Thymus (tissue), 14 donors: ENCODE measurements around the gene CFAP119. TPM values are rescaled to one million over a fixed set of nuclear protein-coding genes. Genes with fewer than 3 reads are reported as not detected.
"Not testable (repeated sequence)": the region's sequence is repeated elsewhere in the genome, so short reads cannot be mapped to it uniquely, and the experiment has no call there.

Experiments
- DNase-seq, 9 donors: peaks; one replicate each; pipeline ENCODE4 v3.0.0-alpha.2; 2013; ENCODE audit warnings: low spot score in 9 of 9, low read depth in 6 of 9, missing footprints in 1 of 9
- H3K27ac ChIP-seq, 2 donors: one replicate each; pipeline ENCODE4 v1.5.1; 2013; ENCODE audit warnings: control low read depth in 1 of 2, low read depth in 1 of 2, low read length in 1 of 2, mild to moderate bottlenecking in 1 of 2, moderate library complexity in 1 of 2
- H3K27me3 ChIP-seq, 2 donors: one replicate each; pipeline ENCODE4 v1.5.1; 2013; ENCODE audit warnings: low read length in 1 of 2; ENCODE audit not compliant: control insufficient read depth in 2 of 2, insufficient read depth in 1 of 2
- H3K36me3 ChIP-seq, 2 donors: one replicate each; pipeline ENCODE4 v1.5.1; 2013; ENCODE audit warnings: low read length in 1 of 2, mild to moderate bottlenecking in 1 of 2, moderate library complexity in 1 of 2; ENCODE audit not compliant: control insufficient read depth in 2 of 2, insufficient read depth in 2 of 2
- H3K4me1 ChIP-seq, 2 donors: one replicate each; pipeline ENCODE4 v1.5.1; 2013; ENCODE audit warnings: low read length in 2 of 2; ENCODE audit not compliant: control insufficient read depth in 2 of 2, insufficient read depth in 2 of 2
- H3K4me3 ChIP-seq, 2 donors: one replicate each; pipeline ENCODE4 v1.5.1; 2013; ENCODE audit warnings: low read length in 2 of 2, control low read depth in 1 of 2, mild to moderate bottlenecking in 1 of 2
- H3K9me3 ChIP-seq, 2 donors: one replicate each; pipeline ENCODE4 v1.5.1; 2013; ENCODE audit warnings: low read length in 1 of 2, mild to moderate bottlenecking in 1 of 2; ENCODE audit not compliant: control insufficient read depth in 2 of 2, insufficient read depth in 1 of 2
- WGBS: extraction: QIAGEN DNeasy Blood & Tissue Kit; methylation state at CpG from one replicate; pipeline ENCODE4 v1.1.7; 2013; 5-methylcytosine and 5-hydroxymethylcytosine counted together
- long read RNA-seq, 10 donors: transcript quantifications; one replicate each; lab custom pipeline, GENCODE V29; 2026
- polyA plus RNA-seq: library from polyadenylated mRNA; stranded (reverse); fragments of 200-250 nt; gene quantifications from one replicate; pipeline ENCODE4 v1.2.3, GENCODE V29; 2013
- total RNA-seq: library from RNA; stranded (reverse); fragments of 120-200 nt; gene quantifications from one replicate; pipeline ENCODE4 v1.2.4, GENCODE V29; 2013
- donor health status: healthy.

The CFAP119 gene
- total RNA-seq (4.8 TPM), polyA plus RNA-seq (19.6 TPM)
- long read RNA-seq, donor 1: 0 reads
- long read RNA-seq, donor 2: 0 reads
- long read RNA-seq, donor 3, partial matches to known transcripts: 0 of 3 reads
- long read RNA-seq, donor 3, other reads (novel, unspliced or antisense): 0 of 3 reads
- long read RNA-seq, donor 4: 0 reads
- long read RNA-seq, donor 5, partial matches to known transcripts: 6 of 12 reads
- long read RNA-seq, donor 5, other reads (novel, unspliced or antisense): 5 of 12 reads
- long read RNA-seq, donor 6: 0 reads
- long read RNA-seq, donor 7: 0 reads
- long read RNA-seq, donor 8, partial matches to known transcripts: 0 of 1 reads
- long read RNA-seq, donor 8, other reads (novel, unspliced or antisense): 0 of 1 reads
- long read RNA-seq, donor 9, partial matches to known transcripts: 5 of 6 reads
- long read RNA-seq, donor 9, other reads (novel, unspliced or antisense): 0 of 6 reads
- long read RNA-seq, donor 10: 0 reads

DNA sequence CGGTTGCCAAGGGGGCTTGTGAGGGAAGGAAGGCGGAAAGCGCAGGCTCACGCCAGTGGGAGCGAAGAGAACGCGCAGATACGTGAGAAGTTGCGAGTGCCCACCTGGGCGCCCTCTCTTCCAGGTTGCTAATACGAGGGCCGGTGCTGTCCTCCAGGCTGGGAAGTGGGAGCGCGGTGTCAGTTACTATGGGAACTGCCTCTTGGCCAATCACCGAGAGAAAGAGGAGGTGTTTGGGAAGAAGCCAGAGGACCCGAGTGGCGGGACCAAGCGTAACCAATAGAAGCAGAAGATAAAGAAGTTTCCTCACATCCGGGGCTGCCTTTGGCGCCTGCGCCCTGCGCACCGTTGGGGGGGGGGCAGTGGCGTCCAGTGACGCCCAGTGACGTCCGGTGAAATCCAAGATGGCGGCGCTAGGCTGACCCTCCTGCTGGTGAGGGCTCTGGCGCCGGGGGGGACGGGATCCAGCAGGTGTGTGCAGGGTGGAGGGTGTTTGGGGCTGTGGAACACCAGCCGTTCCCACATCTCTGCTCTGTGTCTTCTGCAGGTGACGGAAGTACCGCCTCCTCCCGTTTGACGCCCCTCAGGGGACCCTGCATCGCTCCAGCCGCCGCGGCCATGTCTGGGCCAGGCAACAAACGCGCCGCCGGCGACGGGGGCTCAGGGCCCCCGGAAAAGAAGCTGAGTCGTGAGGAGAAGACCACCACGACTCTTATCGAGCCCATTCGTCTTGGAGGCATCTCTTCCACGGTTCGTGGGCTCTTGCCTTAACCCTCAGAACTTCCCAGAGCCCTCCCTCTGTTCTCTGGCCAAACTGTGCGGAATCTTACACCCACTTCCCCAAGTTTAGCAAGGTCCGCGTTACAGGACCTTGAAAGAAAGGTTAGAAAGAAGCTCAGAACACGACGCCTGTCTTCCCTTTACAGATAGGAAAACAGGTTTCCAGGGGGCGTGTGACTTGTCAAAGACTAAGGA is at the start of gene CFAP119, which contains the start of gene RNF40:
Gene CFAP119 (minus strand): TSS at position 135 of the 975 bp plus-strand sequence. CDS start 314 bp downstream, outside the sequence.
Gene RNF40 (plus strand): TSS at position 395 of the 975 bp plus-strand sequence. CDS start 224 bp downstream, at position 619.
- Histone ChIP-seq H3K4me1 (peaks cover 8 to 22% of the 10 kb centered on the region in 2 donors), H3K9me3 (no peaks in the 10 kb centered on the region), H3K36me3 (peaks cover 39 to 51% of the 10 kb centered on the region in 2 donors)

DNA sequence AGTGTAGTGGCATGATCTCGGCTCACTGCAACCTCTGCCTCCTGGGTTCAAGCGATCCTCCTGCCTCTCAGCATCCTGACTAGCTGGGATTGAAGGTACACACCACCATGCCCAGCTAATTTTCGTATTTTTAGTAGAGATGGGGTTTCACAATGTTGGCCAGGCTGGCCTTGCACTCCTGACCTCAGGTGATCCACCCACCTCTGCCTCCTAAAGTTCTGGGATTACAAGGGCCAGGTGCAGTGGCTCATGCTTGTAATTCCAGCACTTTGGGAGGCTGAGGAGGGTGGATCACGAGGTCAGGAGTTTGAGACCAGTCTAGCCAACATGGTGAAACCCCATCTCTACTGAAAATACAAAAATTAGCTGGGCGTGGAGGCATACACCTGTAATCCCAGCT is 47.8 kb upstream of the CFAP119 start:
- H3K4me3 ChIP-seq, H3K9me3 ChIP-seq, DNase-seq, H3K27ac ChIP-seq, H3K36me3 ChIP-seq: not testable (repeated sequence)
- 94% methylated on average over 5 of the region's 5 CpGs for WGBS
- peaks cover 4 to 22% of the 10 kb centered on the region in 2 donors for H3K4me1 ChIP-seq
- H3K27me3 ChIP-seq: peaks cover 0 to 18% of the 10 kb centered on the region in 2 donors

More for the DNA sequence above, at the start of gene CFAP119, which contains the start of gene RNF40:
- H3K27me3 ChIP-seq: no peaks in the 10 kb centered on the region
- WGBS: 1% methylated on average over 60 of the region's 60 CpGs
- H3K27ac ChIP-seq: peak within 1 kb of the TSS; percentile 75 to 80
- DNase-seq: peak; percentile 85 to 95 (median 90)
- peak within 1 kb of the TSS; percentile 57 to 66 for H3K4me3 ChIP-seq

DNA sequence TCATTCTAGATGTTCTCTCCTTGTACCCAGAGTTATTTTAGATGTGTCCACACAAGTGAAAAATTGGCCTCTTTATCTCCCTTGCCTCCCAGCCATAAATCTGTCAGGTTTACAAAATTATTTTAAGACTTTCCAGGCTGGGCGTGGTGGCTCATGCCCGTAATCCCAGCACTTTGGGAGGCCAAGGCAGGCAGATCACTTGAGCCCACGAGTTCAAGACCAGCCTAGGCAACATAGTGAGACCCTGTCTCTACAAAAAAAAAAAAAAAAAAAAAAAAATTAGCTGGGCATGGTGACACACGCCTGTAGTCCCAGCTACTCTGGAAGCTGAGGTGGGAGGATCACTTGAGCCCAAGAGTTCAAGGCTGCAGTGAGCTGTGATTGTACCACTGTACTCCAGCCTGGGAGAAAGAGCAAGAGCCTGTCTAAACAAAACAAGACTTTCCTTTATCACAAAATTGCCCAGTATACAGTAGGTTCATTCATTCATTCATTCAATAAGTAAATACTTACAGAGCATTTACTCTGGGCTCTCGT is 47.1 kb upstream of the CFAP119 start:
- not testable (repeated sequence) for H3K27ac ChIP-seq, H3K4me3 ChIP-seq, DNase-seq, H3K36me3 ChIP-seq, H3K9me3 ChIP-seq
- Histone ChIP-seq H3K4me1 (peaks cover 4 to 17% of the 10 kb centered on the region in 2 donors), H3K27me3 (peaks cover 0 to 18% of the 10 kb centered on the region in 2 donors)
- WGBS: 83% methylated on average over 5 of the region's 5 CpGs

DNA sequence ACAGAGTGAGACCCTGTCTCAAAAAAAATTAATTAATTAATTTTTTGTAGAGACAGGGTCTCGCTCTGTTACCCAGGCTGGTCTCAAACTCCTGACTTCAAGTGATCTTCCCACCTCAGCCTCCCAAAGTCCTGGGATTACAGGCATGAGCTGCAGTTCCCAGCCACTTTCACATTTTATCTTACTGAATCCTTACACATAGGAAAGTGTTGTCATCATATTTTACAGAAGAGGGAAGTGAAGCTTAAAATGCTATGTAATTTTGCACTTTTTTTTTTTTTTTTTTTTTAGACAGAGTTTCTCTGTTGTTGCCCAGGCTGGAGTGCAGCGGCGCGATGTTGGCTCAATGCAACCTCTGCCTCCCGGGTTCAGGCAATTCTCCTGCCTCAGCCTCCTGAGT is 46.3 kb upstream of the CFAP119 start:
- H3K27me3 ChIP-seq: peaks cover 0 to 18% of the 10 kb centered on the region in 2 donors
- no peaks in the 10 kb centered on the region for H3K36me3 ChIP-seq
- no peak overlapping the region for H3K4me3 ChIP-seq
- no peak overlapping the region for H3K27ac ChIP-seq
- 65% methylated on average over 5 of the region's 5 CpGs for WGBS
- peaks cover 4 to 17% of the 10 kb centered on the region in 2 donors for H3K4me1 ChIP-seq
- no peak for DNase-seq
- H3K9me3 ChIP-seq: no peaks in the 10 kb centered on the region

DNA sequence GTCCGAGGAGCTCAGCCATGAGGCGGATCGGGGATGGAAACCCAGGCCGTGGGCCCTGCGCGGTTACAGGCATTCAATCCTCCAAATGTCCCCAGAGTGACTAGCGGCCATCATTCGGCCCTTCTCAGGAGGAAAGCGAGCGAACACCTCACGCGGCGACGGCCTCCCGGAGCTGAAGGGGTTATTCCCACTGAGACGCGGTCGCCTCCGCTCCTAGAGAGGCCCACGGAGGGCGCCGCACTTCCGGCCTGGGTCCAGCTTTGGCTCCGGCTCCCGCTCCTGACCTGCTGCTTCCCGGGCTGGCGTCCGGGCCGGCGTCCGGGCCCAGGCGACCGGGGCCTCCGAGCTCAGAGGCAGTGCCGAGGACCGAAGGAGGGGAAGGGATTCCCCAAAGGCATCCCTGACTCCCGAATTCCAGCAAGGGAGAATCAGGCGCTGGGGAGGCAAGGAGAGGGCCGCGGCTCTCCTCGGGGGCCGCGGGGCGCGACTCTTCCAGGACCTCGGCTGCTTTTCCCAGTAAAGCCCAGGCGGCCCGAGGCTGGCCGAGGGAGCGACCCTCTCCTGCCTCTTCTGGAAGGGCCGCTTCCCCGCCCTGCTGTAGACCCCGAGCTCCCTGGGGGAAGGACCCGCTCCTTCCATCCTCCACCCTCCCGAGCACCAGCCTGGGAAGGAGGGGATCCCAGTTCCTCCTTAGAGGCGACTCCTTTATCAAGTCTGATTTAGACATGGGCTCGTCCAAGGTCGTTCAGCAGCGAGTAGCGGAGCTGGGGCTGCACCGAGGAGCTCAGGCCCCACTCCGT is 43.7 kb upstream of the CFAP119 start:
- H3K27me3 ChIP-seq: peaks cover 0 to 18% of the 10 kb centered on the region in 2 donors
- 3% methylated on average over 62 of the region's 62 CpGs for WGBS
- peak overlapping the region; percentile 68 to 78 for H3K4me3 ChIP-seq
- peak overlapping the region; percentile 34 to 70 for H3K27ac ChIP-seq
- H3K4me1 ChIP-seq: peaks cover 4 to 25% of the 10 kb centered on the region in 2 donors
- peak in 7 of 9 donors; percentile 27 to 81 (median 53) for DNase-seq
- H3K9me3 ChIP-seq: no peaks in the 10 kb centered on the region
- no peaks in the 10 kb centered on the region for H3K36me3 ChIP-seq

GRCh38 chr16:30805056-30805369 is 43.2 kb upstream of the CFAP119 start:
- peak overlapping the region; percentile 68 to 78 for H3K4me3 ChIP-seq
- H3K36me3 ChIP-seq: no peaks in the 10 kb centered on the region
- H3K4me1 ChIP-seq: peaks cover 4 to 25% of the 10 kb centered on the region in 2 donors
- H3K27ac ChIP-seq: no peak overlapping the region
- 75% methylated on average over 8 of the region's 8 CpGs for WGBS
- H3K27me3 ChIP-seq: peaks cover 0 to 18% of the 10 kb centered on the region in 2 donors
- DNase-seq: no peak
- H3K9me3 ChIP-seq: no peaks in the 10 kb centered on the region

DNA sequence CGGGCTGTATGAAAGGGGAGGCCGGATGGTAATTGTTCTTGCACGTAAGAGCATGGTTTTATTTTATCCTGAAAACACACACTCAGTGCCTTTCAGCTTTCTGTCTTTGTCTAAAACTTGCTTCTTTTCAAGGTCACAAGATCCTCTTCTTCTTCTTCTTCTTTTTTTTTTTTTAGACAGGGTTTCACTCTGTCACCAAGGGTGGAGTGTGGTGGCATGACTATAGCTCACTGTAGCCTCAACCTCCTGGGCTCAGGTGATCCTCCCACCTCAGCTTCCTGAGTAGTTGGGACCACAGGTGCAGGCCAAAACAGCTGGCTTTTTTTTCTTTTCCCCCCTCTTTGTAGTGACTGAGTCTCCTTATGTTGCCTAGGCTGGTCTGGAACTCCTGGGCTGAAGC is 41.1 kb upstream of the CFAP119 start:
- Histone ChIP-seq H3K9me3 (no peaks in the 10 kb centered on the region), H3K27ac (no peak overlapping the region), H3K4me3 (no peak overlapping the region), H3K4me1 (peaks cover 4 to 25% of the 10 kb centered on the region in 2 donors), H3K27me3 (peaks cover 0 to 18% of the 10 kb centered on the region in 2 donors), H3K36me3 (no peaks in the 10 kb centered on the region)
- peak in 1 of 9 donors; percentile 23 for DNase-seq
- WGBS: 88% methylated on average over 3 of the region's 3 CpGs

- H3K9me3 ChIP-seq: no peaks in the 10 kb centered on the region
- no peak for DNase-seq
- H3K4me1 ChIP-seq: peaks cover 0 to 4% of the 10 kb centered on the region in 2 donors
- 87% methylated on average over 8 of the region's 8 CpGs for WGBS
- H3K36me3 ChIP-seq: no peaks in the 10 kb centered on the region
- H3K27ac ChIP-seq: no peak overlapping the region
- no peaks in the 10 kb centered on the region for H3K27me3 ChIP-seq
- no peak overlapping the region for H3K4me3 ChIP-seq
Measured at GRCh38 chr16:30797670-30798309, 35.9 kb upstream of the CFAP119 start.
